IMR-90 (cell line): ENCODE data around the gene TPGS2. TPM values are rescaled to one million over a fixed set of nuclear protein-coding genes. Genes with fewer than 3 reads are reported as not detected.

Source experiments
- ATAC-seq: fragments of 200-7000 bp; cut with Tn5 transposase; 2 replicates; pipeline ENCODE4 v1.9.1; 2020; ENCODE audit warnings: low read depth, mild to moderate bottlenecking, moderate library complexity
- BruUV-seq: library from RNA; stranded (reverse); fragments of 400-500 nt; replicated peaks from 2 replicates; lab custom pipeline; 2021; lab: Mats Ljungman, UMichigan
- CTCF ChIA-PET: fragments of 300-600 bp; formaldehyde crosslinking; extraction: SDS; loops from one replicate; lab custom pipeline; 2021; ENCODE audit warnings: antibody characterized with exemption; lab: Yijun Ruan, JAX
- POLR2A ChIA-PET: fragments of 300-600 bp; sonication (Branson Sonifier 250); formaldehyde crosslinking; loops from one replicate; lab custom pipeline; 2022; ENCODE audit warnings: antibody characterized with exemption; ENCODE audit not compliant: unreplicated experiment; lab: Charles Lee
- DNase-seq: peaks from one replicate; pipeline ENCODE4 v3.0.0; 2013
- H2AFZ ChIP-seq: replicated peaks from 2 replicates; pipeline ENCODE3; 2013; ENCODE audit warnings: low read length, mild to moderate bottlenecking; ENCODE audit not compliant: poor library complexity
- H2AK5ac ChIP-seq: 2 replicates; pipeline ENCODE4 v1.6.1; 2013; ENCODE audit warnings: low read depth, low read length, inconsistent platforms
- H2AK9ac ChIP-seq: replicated peaks from 2 replicates; pipeline ENCODE3; 2013; ENCODE audit warnings: mild to moderate bottlenecking, low read depth, low read length, moderate library complexity; ENCODE audit not compliant: poor library complexity
- H2BK120ac ChIP-seq: 2 replicates; pipeline ENCODE4 v1.6.1; 2013; ENCODE audit warnings: low read depth, low read length, inconsistent platforms
- H2BK15ac ChIP-seq: 3 replicates; pipeline ENCODE4 v1.6.1; 2013; ENCODE audit warnings: low read depth, low read length, inconsistent platforms
- H2BK20ac ChIP-seq: 2 replicates; pipeline ENCODE4 v1.6.1; 2013; ENCODE audit warnings: low read depth, mild to moderate bottlenecking, inconsistent platforms, low read length, moderate library complexity
- H2BK5ac ChIP-seq: 2 replicates; pipeline ENCODE4 v1.6.1; 2013; ENCODE audit warnings: mild to moderate bottlenecking, low read depth, low read length, inconsistent platforms; ENCODE audit not compliant: poor library complexity, severe bottlenecking
- H3K14ac ChIP-seq: replicated peaks from 2 replicates; pipeline ENCODE4 v1.6.1; 2013; ENCODE audit warnings: low read depth, low read length, inconsistent platforms
- H3K18ac ChIP-seq: 2 replicates; pipeline ENCODE4 v1.6.1; 2013; ENCODE audit warnings: low read depth, low read length, control low read depth
- H3K23ac ChIP-seq: 2 replicates; pipeline ENCODE4 v1.6.1; 2013; ENCODE audit warnings: low read depth, low read length, inconsistent platforms
- H3K27ac ChIP-seq: 2 replicates; pipeline ENCODE4 v1.5.1; 2013; ENCODE audit warnings: mild to moderate bottlenecking, control low read depth, low read length; ENCODE audit not compliant: insufficient read depth
- H3K27me3 ChIP-seq: 2 replicates; pipeline ENCODE4 v1.6.1; 2013; ENCODE audit warnings: low read length; ENCODE audit not compliant: control insufficient read depth, insufficient read depth
- H3K36me3 ChIP-seq: 2 replicates; pipeline ENCODE4 v1.6.1; 2013; ENCODE audit warnings: low read length, mixed read lengths; ENCODE audit not compliant: control insufficient read depth, insufficient read depth
- H3K4ac ChIP-seq: 2 replicates; pipeline ENCODE4 v1.6.1; 2013; ENCODE audit warnings: low read depth, low read length, inconsistent platforms
- H3K4me1 ChIP-seq: 2 replicates; pipeline ENCODE4 v1.6.1; 2013; ENCODE audit warnings: low read length, mixed read lengths; ENCODE audit not compliant: control insufficient read depth, insufficient read depth
- H3K4me2 ChIP-seq: 2 replicates; pipeline ENCODE4 v1.6.1; 2013; ENCODE audit warnings: low read depth, mild to moderate bottlenecking, control low read depth, low read length, moderate library complexity
- H3K4me3 ChIP-seq: 2 replicates; pipeline ENCODE4 v1.5.1; 2013; ENCODE audit warnings: low read depth, mild to moderate bottlenecking, control low read depth, low read length, moderate library complexity; ENCODE audit not compliant: insufficient read depth
- H3K56ac ChIP-seq: 2 replicates; pipeline ENCODE4 v1.6.1; 2013; ENCODE audit warnings: low read length, inconsistent platforms; ENCODE audit not compliant: insufficient read depth; ENCODE audit errors: extremely low read depth
- H3K79me1 ChIP-seq, 2 experiments: 2 replicates each; pipeline ENCODE4 v1.6.1; 2013; ENCODE audit warnings: low read length in 2 of 2, inconsistent platforms in 1 of 2, low read depth in 1 of 2
- H3K9ac ChIP-seq: 2 replicates; pipeline ENCODE4 v1.6.1; 2013; ENCODE audit warnings: low read depth, low read length, control low read depth
- H3K9me1 ChIP-seq: 2 replicates; pipeline ENCODE4 v1.6.1; 2013; ENCODE audit warnings: low read length, inconsistent platforms; ENCODE audit not compliant: insufficient read depth
- H3K9me3 ChIP-seq: 2 replicates; pipeline ENCODE4 v1.6.1; 2013; ENCODE audit warnings: low read length; ENCODE audit not compliant: control insufficient read depth, insufficient read depth
- H4K20me1 ChIP-seq: 2 replicates; pipeline ENCODE4 v1.6.1; 2013; ENCODE audit warnings: low read length, inconsistent platforms; ENCODE audit not compliant: insufficient read depth
- H4K5ac ChIP-seq: 2 replicates; pipeline ENCODE4 v1.6.1; 2013; ENCODE audit warnings: mild to moderate bottlenecking, low read depth, low read length, control low read depth
- H4K8ac ChIP-seq, 2 experiments: 2 replicates each; pipeline ENCODE4 v1.6.1; 2013; ENCODE audit warnings: low read depth in 2 of 2, low read length in 2 of 2, control low read depth in 1 of 2, inconsistent platforms in 1 of 2
- H4K91ac ChIP-seq: 2 replicates; pipeline ENCODE4 v1.6.1; 2013; ENCODE audit warnings: low read depth, low read length, inconsistent platforms; ENCODE audit not compliant: insufficient read depth
- BHLHE40 ChIP-seq: fragments of 150-350 bp; IDR thresholded peaks from 2 replicates; pipeline ENCODE4 v1.6.1; 2016; ENCODE audit warnings: mild to moderate bottlenecking, low read depth, low read length
- CEBPB ChIP-seq: IDR thresholded peaks from 2 replicates; pipeline ENCODE4 v1.6.1; 2012; ENCODE audit warnings: low read depth, low read length, improper control_type of control experiment
- CHD1 ChIP-seq: IDR thresholded peaks from 2 replicates; pipeline ENCODE4 v1.6.1; 2012; ENCODE audit warnings: low read depth, low read length, improper control_type of control experiment
- FOS ChIP-seq: fragments of 150-350 bp; IDR thresholded peaks from 2 replicates; pipeline ENCODE4 v1.6.1; 2016; ENCODE audit warnings: low read depth, low read length
- MAFK ChIP-seq: IDR thresholded peaks from 2 replicates; pipeline ENCODE4 v1.6.1; 2012; ENCODE audit warnings: low read depth, low read length, improper control_type of control experiment
- MAZ ChIP-seq: IDR thresholded peaks from 2 replicates; pipeline ENCODE4 v1.6.1; 2012; ENCODE audit warnings: low read depth, mild to moderate bottlenecking, low read length, improper control_type of control experiment, moderate library complexity, borderline replicate concordance
- MXI1 ChIP-seq: IDR thresholded peaks from 2 replicates; pipeline ENCODE4 v1.6.1; 2012; ENCODE audit warnings: low read depth, mild to moderate bottlenecking, low read length, moderate library complexity, borderline replicate concordance
- NFE2L2 ChIP-seq: fragments of 150-350 bp; IDR thresholded peaks from 2 replicates; pipeline ENCODE4 v1.6.1; 2016; ENCODE audit warnings: low read depth, mild to moderate bottlenecking, low read length
- POLR2A ChIP-seq: IDR thresholded peaks from 2 replicates; pipeline ENCODE4 v1.6.1; 2012; ENCODE audit warnings: mild to moderate bottlenecking, low read depth, low read length
- RAD21 ChIP-seq: IDR thresholded peaks from 2 replicates; pipeline ENCODE4 v1.6.1; 2012; ENCODE audit warnings: low read length, improper control_type of control experiment
- RCOR1 ChIP-seq: IDR thresholded peaks from 2 replicates; pipeline ENCODE4 v1.6.1; 2012; ENCODE audit warnings: mild to moderate bottlenecking, low read length, improper control_type of control experiment; ENCODE audit not compliant: insufficient replicate concordance
- RFX5 ChIP-seq: IDR thresholded peaks from 2 replicates; pipeline ENCODE4 v1.8.0; 2012; ENCODE audit warnings: low read depth, mild to moderate bottlenecking, low read length, moderate library complexity
- SMC3 ChIP-seq: fragments of 150-350 bp; IDR thresholded peaks from 2 replicates; pipeline ENCODE4 v1.6.1; 2016; ENCODE audit warnings: low read depth, mild to moderate bottlenecking, antibody characterized with exemption, low read length, moderate library complexity
- WGBS, 2 experiments: methylation state at CpG; one replicate each; pipeline versions ENCODE4 v1.1.5 to v1.1.7; 2013; ENCODE audit warnings: missing lambda C conversion rate in 2 of 2; ENCODE audit not compliant: insufficient read length in 1 of 2; ENCODE audit errors: extremely low coverage in 2 of 2; 5-methylcytosine and 5-hydroxymethylcytosine counted together
- dilution Hi-C: fragments of 300-500 bp; cut with HindIII; formaldehyde crosslinking; loops from one replicate; pipeline ENCODE4 v1.14.3; 2018; ENCODE audit warnings: low sequenced_read_pairs; ENCODE audit not compliant: unreplicated experiment
- in situ Hi-C: fragments of 300-500 bp; cut with MboI; formaldehyde crosslinking; loops from 3 replicates; pipeline ENCODE4 v1.14.3; 2019; ENCODE audit warnings: low sequenced_read_pairs, inconsistent platforms, mixed read lengths
- intact Hi-C: fragments of 100-400 bp; cut with micrococcal nuclease; formaldehyde crosslinking; loops from 2 replicates; pipeline ENCODE4 v1.10.0; 2022
- polyA plus RNA-seq, 3 experiments: library from polyadenylated mRNA; depleted of rRNA; stranded (reverse); fragments of >200 nt; gene quantifications; 2 replicates each; pipeline ENCODE4 v1.2.3, GENCODE V29; 2012; ENCODE audit warnings: low replicate concordance in 1 of 3
- total RNA-seq: library from RNA; depleted of rRNA; stranded (reverse); fragments of >200 nt; gene quantifications from 2 replicates; pipeline ENCODE4 v1.2.3, GENCODE V29; 2012
- TF ChIP-seq, protein P1 (sequence below): fragments of 150-350 bp; IDR thresholded peaks from 2 replicates; pipeline ENCODE4 v1.6.1; 2016; ENCODE audit warnings: low read depth, mild to moderate bottlenecking, low read length, moderate library complexity, borderline replicate concordance
- TF ChIP-seq, protein P2 (sequence below): conservative IDR thresholded peaks from 2 replicates; pipeline ENCODE4 v1.5.1; 2012; ENCODE audit warnings: mild to moderate bottlenecking, low read depth, low read length, improper control_type of control experiment
- TF ChIP-seq, protein P3 (sequence below): fragments of 150-350 bp; IDR thresholded peaks from 2 replicates; pipeline ENCODE4 v1.6.1; 2017; ENCODE audit warnings: mild to moderate bottlenecking, antibody characterized with exemption, low read length, low read depth

The TPGS2 gene
- total and polyA plus RNA-seq, 2 of the 4 experiments (the other 2 are of a cell fraction) = 201 to 294 TPM

DNA sequence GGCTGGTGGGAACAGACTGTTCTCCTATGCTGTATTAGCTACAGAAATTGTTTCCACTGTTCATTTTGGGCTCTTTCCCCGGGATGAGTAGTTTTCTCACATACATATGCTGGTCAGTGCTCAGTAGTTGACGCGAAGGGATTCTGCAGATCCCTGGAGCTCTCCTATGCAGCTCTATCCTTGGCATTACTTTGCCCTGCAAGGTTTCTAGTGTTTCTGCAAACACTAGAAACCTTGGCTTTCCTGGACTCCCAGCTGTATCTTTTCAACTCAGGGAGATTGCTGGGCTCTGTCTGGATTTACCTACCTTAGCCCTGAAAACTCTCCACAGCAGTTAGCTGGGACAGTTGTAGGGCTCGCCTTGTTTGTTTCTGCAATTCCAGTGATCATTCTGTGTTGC is 11.0 kb upstream of the TPGS2 start:
- Histone ChIP-seq H2AFZ (no peak overlapping the region), H3K36me3 (no peaks in the 10 kb centered on the region), H2BK20ac (no peak overlapping the region), H3K56ac (no peak overlapping the region), H3K9me1 (peaks cover 3% of the 10 kb centered on the region; the same call in 1 of the 2 replicates), H4K91ac (no peak overlapping the region), H2AK5ac (no peak overlapping the region), H3K4ac (no peak overlapping the region), H3K4me3 (no peak overlapping the region), H3K14ac (no peak overlapping the region), H3K18ac (no peak overlapping the region), H2BK5ac (no peak overlapping the region), H4K8ac (no peak overlapping the region), H3K79me1 (no peaks in the 10 kb centered on the region), H3K4me1 (no peaks in the 10 kb centered on the region), H2BK120ac (no peak overlapping the region), H2AK9ac (no peak overlapping the region), H3K9me3 (no peaks in the 10 kb centered on the region), H4K5ac (no peak overlapping the region), H3K23ac (no peak overlapping the region), H3K27ac (no peak overlapping the region), H3K9ac (no peak overlapping the region), H2BK15ac (no peak overlapping the region), H3K27me3 (no peaks in the 10 kb centered on the region), H4K20me1 (no peaks in the 10 kb centered on the region), H3K4me2 (no peak overlapping the region)
- TF ChIP-seq SMC3 = no peak
- TF ChIP-seq FOS = no peak
- no peak for TF ChIP-seq CHD1
- TF ChIP-seq, protein P1, sequence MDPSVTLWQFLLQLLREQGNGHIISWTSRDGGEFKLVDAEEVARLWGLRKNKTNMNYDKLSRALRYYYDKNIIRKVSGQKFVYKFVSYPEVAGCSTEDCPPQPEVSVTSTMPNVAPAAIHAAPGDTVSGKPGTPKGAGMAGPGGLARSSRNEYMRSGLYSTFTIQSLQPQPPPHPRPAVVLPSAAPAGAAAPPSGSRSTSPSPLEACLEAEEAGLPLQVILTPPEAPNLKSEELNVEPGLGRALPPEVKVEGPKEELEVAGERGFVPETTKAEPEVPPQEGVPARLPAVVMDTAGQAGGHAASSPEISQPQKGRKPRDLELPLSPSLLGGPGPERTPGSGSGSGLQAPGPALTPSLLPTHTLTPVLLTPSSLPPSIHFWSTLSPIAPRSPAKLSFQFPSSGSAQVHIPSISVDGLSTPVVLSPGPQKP = no peak
- TF ChIP-seq MAZ = no peak
- TF ChIP-seq, protein P2, sequence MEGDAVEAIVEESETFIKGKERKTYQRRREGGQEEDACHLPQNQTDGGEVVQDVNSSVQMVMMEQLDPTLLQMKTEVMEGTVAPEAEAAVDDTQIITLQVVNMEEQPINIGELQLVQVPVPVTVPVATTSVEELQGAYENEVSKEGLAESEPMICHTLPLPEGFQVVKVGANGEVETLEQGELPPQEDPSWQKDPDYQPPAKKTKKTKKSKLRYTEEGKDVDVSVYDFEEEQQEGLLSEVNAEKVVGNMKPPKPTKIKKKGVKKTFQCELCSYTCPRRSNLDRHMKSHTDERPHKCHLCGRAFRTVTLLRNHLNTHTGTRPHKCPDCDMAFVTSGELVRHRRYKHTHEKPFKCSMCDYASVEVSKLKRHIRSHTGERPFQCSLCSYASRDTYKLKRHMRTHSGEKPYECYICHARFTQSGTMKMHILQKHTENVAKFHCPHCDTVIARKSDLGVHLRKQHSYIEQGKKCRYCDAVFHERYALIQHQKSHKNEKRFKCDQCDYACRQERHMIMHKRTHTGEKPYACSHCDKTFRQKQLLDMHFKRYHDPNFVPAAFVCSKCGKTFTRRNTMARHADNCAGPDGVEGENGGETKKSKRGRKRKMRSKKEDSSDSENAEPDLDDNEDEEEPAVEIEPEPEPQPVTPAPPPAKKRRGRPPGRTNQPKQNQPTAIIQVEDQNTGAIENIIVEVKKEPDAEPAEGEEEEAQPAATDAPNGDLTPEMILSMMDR = no peak
- no peak for TF ChIP-seq BHLHE40
- TF ChIP-seq NFE2L2 = no peak
- TF ChIP-seq CEBPB = no peak
- no peak for TF ChIP-seq RAD21
- TF ChIP-seq POLR2A = no peak
- TF ChIP-seq, protein P3, sequence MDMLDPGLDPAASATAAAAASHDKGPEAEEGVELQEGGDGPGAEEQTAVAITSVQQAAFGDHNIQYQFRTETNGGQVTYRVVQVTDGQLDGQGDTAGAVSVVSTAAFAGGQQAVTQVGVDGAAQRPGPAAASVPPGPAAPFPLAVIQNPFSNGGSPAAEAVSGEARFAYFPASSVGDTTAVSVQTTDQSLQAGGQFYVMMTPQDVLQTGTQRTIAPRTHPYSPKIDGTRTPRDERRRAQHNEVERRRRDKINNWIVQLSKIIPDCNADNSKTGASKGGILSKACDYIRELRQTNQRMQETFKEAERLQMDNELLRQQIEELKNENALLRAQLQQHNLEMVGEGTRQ = no peak
- no peak for TF ChIP-seq RFX5
- TF ChIP-seq MAFK = no peak
- no peak for TF ChIP-seq MXI1
- TF ChIP-seq RCOR1 = no peak
- dilution Hi-C loops = no loop called here
- 100% methylated on average over 2 of the region's 4 CpGs; no CpG with 5 or more reads in 1 of the 2 experiments for WGBS, 2 experiments
- BruUV-seq = no TSS peak
- DNase-seq (no peak), ATAC-seq (no peak)
- POLR2A ChIA-PET = no interaction called here
- in situ Hi-C loops = no loop called here
- intact Hi-C loops = no loop called here
- CTCF ChIA-PET = interaction anchor here (1.7 kb wide), 1 partner anchor 11 kb away, joined by 4 read pairs; the partner anchor contains the start of gene TPGS2
